ENCODE measurements around the gene CPNE8. TPM values are rescaled to one million over a fixed set of nuclear protein-coding genes. Genes with fewer than 3 reads are reported as not detected.

The CPNE8 gene
- total and polyA plus RNA-seq, 10 of the 15 experiments (the other 5 are each of a cell fraction or from before 2014, with no cell fraction given): 11.3 to 38.4 (median 18.9) TPM

DNA sequence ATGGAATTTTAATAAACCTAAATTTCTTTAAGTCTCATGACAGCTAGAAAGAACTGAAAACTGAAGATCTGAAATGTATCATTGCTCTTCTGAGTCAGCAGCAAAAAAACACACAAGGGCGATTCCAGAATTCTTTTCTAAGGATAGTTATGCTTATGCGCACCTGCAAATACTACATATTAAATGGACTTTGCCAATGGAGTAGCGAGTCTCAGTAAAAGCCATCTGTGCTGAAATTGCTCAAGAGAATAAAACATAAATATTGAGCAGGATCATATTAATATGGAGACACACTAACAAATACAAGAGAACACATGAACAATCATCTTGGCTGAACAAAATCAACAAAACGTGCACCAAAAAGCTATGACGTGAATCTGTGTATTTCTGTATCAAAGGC is 73.7 kb downstream of the CPNE8 start:
- no peaks in the 10 kb centered on the region for H3K4me1 ChIP-seq (ENCODE audit: control insufficient read depth, insufficient read depth, low read length)
- no peak for FAIRE-seq
- H3K27me3 ChIP-seq (replicated peaks in 1 of 2; ENCODE audit: control insufficient read depth in 2 of 2, insufficient read depth in 2 of 2, low read length in 1 of 2): no peaks in the 10 kb centered on the region
- H2AFZ ChIP-seq (ENCODE audit: control insufficient read depth, low read depth, low read length): no peak overlapping the region
- H3K27ac ChIP-seq (ENCODE audit: control insufficient read depth, insufficient read depth): no peak overlapping the region
- peaks cover 2% of the 10 kb centered on the region; the same call in 1 of the 3 replicates for H3K9me3 ChIP-seq (replicated peaks; ENCODE audit: control insufficient read depth, insufficient read depth, low read length)
- ChIA-PET RAD21 (ENCODE audit: unreplicated experiment) (interaction anchor here (1.0 kb wide), 1 partner anchor 167 kb away, joined by 3 read pairs; no protein-coding TSS in a partner anchor), CTCF (interaction anchor here (0.9 kb wide), 1 partner anchor 10 kb away, joined by 3 read pairs; no protein-coding TSS in a partner anchor), POLR2A (interaction anchor here (0.5 to 0.7 kb wide), 2 partner anchors 56 to 119 kb away, joined by 3 read pairs; no protein-coding TSS in a partner anchor), SMC1A (ENCODE audit: uncharacterized antibody, unreplicated experiment) (interaction anchor here (1.5 to 1.8 kb wide), 3 partner anchors 9 to 72 kb away, joined by 4 to 12 read pairs (median 8); no protein-coding TSS in a partner anchor)
- BruUV-seq (replicated peaks): no TSS peak
- intact Hi-C loops (cut with micrococcal nuclease; ENCODE audit: unreplicated experiment) (loop anchor here (5.0 kb wide), 1 partner anchor 76 kb away; the partner anchor contains the start of gene CPNE8), in situ Hi-C loops (cut with MboI) (no loop called here)
- peaks cover 0 to 12% of the 10 kb centered on the region in 2 experiments; a peak in 1 of 4 replicates for H3K36me3 ChIP-seq (ENCODE audit: control insufficient read depth in 2 of 2, insufficient read depth in 2 of 2, low read length in 1 of 2)
- H3K4me3 ChIP-seq: no peak overlapping the region
- TF ChIP-seq, protein P1, sequence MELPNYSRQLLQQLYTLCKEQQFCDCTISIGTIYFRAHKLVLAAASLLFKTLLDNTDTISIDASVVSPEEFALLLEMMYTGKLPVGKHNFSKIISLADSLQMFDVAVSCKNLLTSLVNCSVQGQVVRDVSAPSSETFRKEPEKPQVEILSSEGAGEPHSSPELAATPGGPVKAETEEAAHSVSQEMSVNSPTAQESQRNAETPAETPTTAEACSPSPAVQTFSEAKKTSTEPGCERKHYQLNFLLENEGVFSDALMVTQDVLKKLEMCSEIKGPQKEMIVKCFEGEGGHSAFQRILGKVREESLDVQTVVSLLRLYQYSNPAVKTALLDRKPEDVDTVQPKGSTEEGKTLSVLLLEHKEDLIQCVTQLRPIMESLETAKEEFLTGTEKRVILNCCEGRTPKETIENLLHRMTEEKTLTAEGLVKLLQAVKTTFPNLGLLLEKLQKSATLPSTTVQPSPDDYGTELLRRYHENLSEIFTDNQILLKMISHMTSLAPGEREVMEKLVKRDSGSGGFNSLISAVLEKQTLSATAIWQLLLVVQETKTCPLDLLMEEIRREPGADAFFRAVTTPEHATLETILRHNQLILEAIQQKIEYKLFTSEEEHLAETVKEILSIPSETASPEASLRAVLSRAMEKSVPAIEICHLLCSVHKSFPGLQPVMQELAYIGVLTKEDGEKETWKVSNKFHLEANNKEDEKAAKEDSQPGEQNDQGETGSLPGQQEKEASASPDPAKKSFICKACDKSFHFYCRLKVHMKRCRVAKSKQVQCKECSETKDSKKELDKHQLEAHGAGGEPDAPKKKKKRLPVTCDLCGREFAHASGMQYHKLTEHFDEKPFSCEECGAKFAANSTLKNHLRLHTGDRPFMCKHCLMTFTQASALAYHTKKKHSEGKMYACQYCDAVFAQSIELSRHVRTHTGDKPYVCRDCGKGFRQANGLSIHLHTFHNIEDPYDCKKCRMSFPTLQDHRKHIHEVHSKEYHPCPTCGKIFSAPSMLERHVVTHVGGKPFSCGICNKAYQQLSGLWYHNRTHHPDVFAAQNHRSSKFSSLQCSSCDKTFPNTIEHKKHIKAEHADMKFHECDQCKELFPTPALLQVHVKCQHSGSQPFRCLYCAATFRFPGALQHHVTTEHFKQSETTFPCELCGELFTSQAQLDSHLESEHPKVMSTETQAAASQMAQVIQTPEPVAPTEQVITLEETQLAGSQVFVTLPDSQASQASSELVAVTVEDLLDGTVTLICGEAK (IDR thresholded peaks at IDR 0.05; ENCODE audit: borderline replicate concordance): no peak
- TF ChIP-seq TBL1XR1 (IDR thresholded peaks at IDR 0.05; ENCODE audit: low read depth, low read length) (no peak), CREB1 (IDR thresholded peaks at IDR 0.05; ENCODE audit: low read depth) (no peak), POU2F2 (IDR thresholded peaks at IDR 0.05; ENCODE audit: borderline replicate concordance, low read depth, low read length) (no peak), SIN3A (IDR thresholded peaks at IDR 0.05; ENCODE audit: low read depth, low read length) (no peak), POLR2A (IDR thresholded peaks at IDR 0.05; ENCODE audit: low read depth, low read length) (no peak), STAT3 (IDR thresholded peaks at IDR 0.05; ENCODE audit: low read depth, low read length) (no peak), NRF1 (conservative IDR thresholded peaks at IDR 0.05; ENCODE audit: low read depth, low read length) (no peak), EED (IDR thresholded peaks at IDR 0.05; ENCODE audit: low read depth) (no peak), ZNF207 (IDR thresholded peaks at IDR 0.05; ENCODE audit: borderline replicate concordance) (no peak), POLR2AphosphoS5 (IDR thresholded peaks at IDR 0.05; ENCODE audit: low read length) (no peak), EZH2 (IDR thresholded peaks at IDR 0.05; ENCODE audit: borderline replicate concordance, control insufficient read depth, low read depth, low read length) (no peak), ZNF622 (IDR thresholded peaks at IDR 0.05) (no peak)
- TF ChIP-seq, protein P2, sequence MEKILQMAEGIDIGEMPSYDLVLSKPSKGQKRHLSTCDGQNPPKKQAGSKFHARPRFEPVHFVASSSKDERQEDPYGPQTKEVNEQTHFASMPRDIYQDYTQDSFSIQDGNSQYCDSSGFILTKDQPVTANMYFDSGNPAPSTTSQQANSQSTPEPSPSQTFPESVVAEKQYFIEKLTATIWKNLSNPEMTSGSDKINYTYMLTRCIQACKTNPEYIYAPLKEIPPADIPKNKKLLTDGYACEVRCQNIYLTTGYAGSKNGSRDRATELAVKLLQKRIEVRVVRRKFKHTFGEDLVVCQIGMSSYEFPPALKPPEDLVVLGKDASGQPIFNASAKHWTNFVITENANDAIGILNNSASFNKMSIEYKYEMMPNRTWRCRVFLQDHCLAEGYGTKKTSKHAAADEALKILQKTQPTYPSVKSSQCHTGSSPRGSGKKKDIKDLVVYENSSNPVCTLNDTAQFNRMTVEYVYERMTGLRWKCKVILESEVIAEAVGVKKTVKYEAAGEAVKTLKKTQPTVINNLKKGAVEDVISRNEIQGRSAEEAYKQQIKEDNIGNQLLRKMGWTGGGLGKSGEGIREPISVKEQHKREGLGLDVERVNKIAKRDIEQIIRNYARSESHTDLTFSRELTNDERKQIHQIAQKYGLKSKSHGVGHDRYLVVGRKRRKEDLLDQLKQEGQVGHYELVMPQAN (conservative IDR thresholded peaks at IDR 0.05): no peak
- TF ChIP-seq, protein P3, sequence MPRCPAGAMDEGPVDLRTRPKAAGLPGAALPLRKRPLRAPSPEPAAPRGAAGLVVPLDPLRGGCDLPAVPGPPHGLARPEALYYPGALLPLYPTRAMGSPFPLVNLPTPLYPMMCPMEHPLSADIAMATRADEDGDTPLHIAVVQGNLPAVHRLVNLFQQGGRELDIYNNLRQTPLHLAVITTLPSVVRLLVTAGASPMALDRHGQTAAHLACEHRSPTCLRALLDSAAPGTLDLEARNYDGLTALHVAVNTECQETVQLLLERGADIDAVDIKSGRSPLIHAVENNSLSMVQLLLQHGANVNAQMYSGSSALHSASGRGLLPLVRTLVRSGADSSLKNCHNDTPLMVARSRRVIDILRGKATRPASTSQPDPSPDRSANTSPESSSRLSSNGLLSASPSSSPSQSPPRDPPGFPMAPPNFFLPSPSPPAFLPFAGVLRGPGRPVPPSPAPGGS (IDR thresholded peaks at IDR 0.05; ENCODE audit: borderline replicate concordance, insufficient read depth, low read depth, low read length, poor library complexity, severe bottlenecking): no peak
- DNase-seq (ENCODE audit: low read depth, low spot score): no peak
- H3K79me2 ChIP-seq (ENCODE audit: control insufficient read depth, insufficient read depth, low read length): no peaks in the 10 kb centered on the region; the same call in none of the 2 replicates
- 63% methylated on average over 5 of the region's 5 CpGs for WGBS (ENCODE audit: insufficient coverage, insufficient replicate concordance, low lambda C conversion rate, missing lambda C conversion rate)
- no peak overlapping the region for H3K9ac ChIP-seq (ENCODE audit: control insufficient read depth, insufficient read depth, low read length)
- H4K20me1 ChIP-seq (ENCODE audit: control insufficient read depth, insufficient read depth): no peaks in the 10 kb centered on the region
- ATAC-seq: no peak
- H3K4me2 ChIP-seq (ENCODE audit: control insufficient read depth, insufficient read depth): no peak overlapping the region
